ENCODE measurements around the gene KIAA0232.

DNA sequence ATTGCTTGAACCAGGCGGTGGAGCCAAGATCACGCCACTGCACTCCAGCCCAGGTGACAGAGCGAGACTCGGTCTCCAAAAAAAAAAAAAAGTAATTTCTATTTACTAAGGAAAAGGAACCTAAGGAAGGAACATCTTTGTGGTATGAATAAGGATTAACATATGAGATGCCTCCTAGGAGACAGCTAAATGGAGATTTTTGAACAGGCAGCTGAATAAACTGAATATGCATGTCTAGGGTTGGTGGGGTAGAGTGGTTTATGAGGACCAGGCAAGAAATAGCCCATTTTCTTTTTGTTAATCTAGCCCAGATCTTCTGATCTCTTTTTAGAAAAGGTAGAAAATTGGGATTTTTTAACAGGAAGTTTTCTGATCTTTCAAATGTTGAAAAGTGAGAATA is 67.2 kb downstream of the KIAA0232 start:
- TF ChIP-seq, protein P1, sequence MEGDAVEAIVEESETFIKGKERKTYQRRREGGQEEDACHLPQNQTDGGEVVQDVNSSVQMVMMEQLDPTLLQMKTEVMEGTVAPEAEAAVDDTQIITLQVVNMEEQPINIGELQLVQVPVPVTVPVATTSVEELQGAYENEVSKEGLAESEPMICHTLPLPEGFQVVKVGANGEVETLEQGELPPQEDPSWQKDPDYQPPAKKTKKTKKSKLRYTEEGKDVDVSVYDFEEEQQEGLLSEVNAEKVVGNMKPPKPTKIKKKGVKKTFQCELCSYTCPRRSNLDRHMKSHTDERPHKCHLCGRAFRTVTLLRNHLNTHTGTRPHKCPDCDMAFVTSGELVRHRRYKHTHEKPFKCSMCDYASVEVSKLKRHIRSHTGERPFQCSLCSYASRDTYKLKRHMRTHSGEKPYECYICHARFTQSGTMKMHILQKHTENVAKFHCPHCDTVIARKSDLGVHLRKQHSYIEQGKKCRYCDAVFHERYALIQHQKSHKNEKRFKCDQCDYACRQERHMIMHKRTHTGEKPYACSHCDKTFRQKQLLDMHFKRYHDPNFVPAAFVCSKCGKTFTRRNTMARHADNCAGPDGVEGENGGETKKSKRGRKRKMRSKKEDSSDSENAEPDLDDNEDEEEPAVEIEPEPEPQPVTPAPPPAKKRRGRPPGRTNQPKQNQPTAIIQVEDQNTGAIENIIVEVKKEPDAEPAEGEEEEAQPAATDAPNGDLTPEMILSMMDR (IDR thresholded peaks at IDR 0.05) = no peak
- TF ChIP-seq EP300 (IDR thresholded peaks at IDR 0.05) (no peak), POLR2A (IDR thresholded peaks at IDR 0.05) (no peak)
